Keratinocyte (primary cell): Measurements from ENCODE around the gene LRBA. TPM values are rescaled to one million over a fixed set of nuclear protein-coding genes. Genes with fewer than 3 reads are reported as not detected.

Experiments used
- DNase-seq: peaks from one replicate; pipeline ENCODE4 v3.0.0-alpha.2; 2011; ENCODE audit warnings: low read depth, missing footprints, low spot score
- FAIRE-seq: peaks from 2 replicates; lab custom pipeline; 2011; peaks lifted over from hg19 to GRCh38; lab: Jason Lieb, UNC
- H2AFZ ChIP-seq: 2 replicates; pipeline ENCODE4 v1.6.0; 2012; ENCODE audit warnings: low read length, control low read depth, inconsistent platforms; ENCODE audit not compliant: control insufficient read depth
- H3K27ac ChIP-seq: 2 replicates; pipeline ENCODE4 v1.5.1; 2011; ENCODE audit warnings: low read length; ENCODE audit not compliant: control insufficient read depth, insufficient read depth
- H3K27me3 ChIP-seq: 3 replicates; pipeline ENCODE4 v1.6.0; 2011; ENCODE audit warnings: low read length; ENCODE audit not compliant: control insufficient read depth, insufficient read depth; ENCODE audit errors: extremely low read depth
- H3K36me3 ChIP-seq, 2 experiments: 2 replicates in 1 of 2; 3 replicates in 1 of 2; pipeline ENCODE4 v1.5.1; 2011; ENCODE audit warnings: low read length in 2 of 2, mild to moderate bottlenecking in 1 of 2; ENCODE audit not compliant: control insufficient read depth in 2 of 2, insufficient read depth in 2 of 2; ENCODE audit errors: extremely low read depth in 1 of 2
- H3K4me1 ChIP-seq: 3 replicates; pipeline ENCODE4 v1.5.1; 2011; ENCODE audit warnings: low read length; ENCODE audit not compliant: control insufficient read depth, insufficient read depth; ENCODE audit errors: extremely low read depth
- H3K4me2 ChIP-seq: 3 replicates; pipeline ENCODE4 v1.6.0; 2011; ENCODE audit warnings: low read depth, low read length; ENCODE audit not compliant: control insufficient read depth, insufficient read depth; ENCODE audit errors: extremely low read depth
- H3K4me3 ChIP-seq, 3 experiments: fragments of 200-600 bp in 1 of 3; sonication (generic) in 1 of 3; 2 replicates in 2 of 3; 3 replicates in 1 of 3; pipeline ENCODE4 v1.5.1; 2011 to 2016; ENCODE audit warnings: low read length in 3 of 3, mild to moderate bottlenecking in 3 of 3, control low read depth in 2 of 3, inconsistent platforms in 1 of 3, low read depth in 1 of 3, mixed read lengths in 1 of 3, mixed run types in 1 of 3, moderate library complexity in 1 of 3; ENCODE audit not compliant: control insufficient read depth in 2 of 3, insufficient read depth in 2 of 3; ENCODE audit errors: extremely low read depth in 1 of 3
- H3K79me2 ChIP-seq: 2 replicates; pipeline ENCODE4 v1.6.0; 2012; ENCODE audit warnings: low read length; ENCODE audit not compliant: control insufficient read depth, insufficient read depth
- H3K9ac ChIP-seq: 3 replicates; pipeline ENCODE4 v1.6.0; 2011; ENCODE audit warnings: low read length; ENCODE audit not compliant: control insufficient read depth, insufficient read depth; ENCODE audit errors: extremely low read depth
- H3K9me1 ChIP-seq: 3 replicates; pipeline ENCODE4 v1.6.0; 2011; ENCODE audit warnings: low read length; ENCODE audit not compliant: control insufficient read depth, insufficient read depth; ENCODE audit errors: extremely low read depth
- H3K9me3 ChIP-seq: 2 replicates; pipeline ENCODE4 v1.5.1; 2012; ENCODE audit warnings: low read depth, low read length; ENCODE audit not compliant: control insufficient read depth
- H4K20me1 ChIP-seq: 3 replicates; pipeline ENCODE4 v1.6.0; 2011; ENCODE audit warnings: low read length; ENCODE audit not compliant: control insufficient read depth, insufficient read depth; ENCODE audit errors: extremely low read depth
- CTCF ChIP-seq, 3 experiments: IDR thresholded peaks in 1 of 3; conservative IDR thresholded peaks in 1 of 3; optimal IDR thresholded peaks in 1 of 3; 2 replicates in 2 of 3; 3 replicates in 1 of 3; pipeline versions ENCODE3 to v1.5.1; 2011; ENCODE audit warnings: low read length in 3 of 3, mild to moderate bottlenecking in 3 of 3, moderate library complexity in 2 of 3, control low read depth in 1 of 3, inconsistent platforms in 1 of 3; ENCODE audit not compliant: insufficient read depth in 2 of 3; ENCODE audit errors: extremely low read depth in 1 of 3
- EZH2 ChIP-seq: IDR thresholded peaks from one replicate; pipeline ENCODE4 v1.6.1; 2012; ENCODE audit warnings: inconsistent platforms, mild to moderate bottlenecking, low read length, moderate library complexity
- dilution Hi-C: fragments of 300-500 bp; cut with MboI; formaldehyde crosslinking; loops from one replicate; pipeline ENCODE4 v1.7.0; 2020; ENCODE audit warnings: low sequenced_read_pairs; ENCODE audit not compliant: extremely low pct_ligation_motif_present
- polyA plus RNA-seq, 5 experiments: library from polyadenylated mRNA; depleted of rRNA in 3 of 5; stranded (reverse) in 3 of 5; stranded (forward) in 1 of 5; unstranded in 1 of 5; fragments of >200 nt; gene quantifications; 1 replicate in 1 of 5; 2 replicates in 3 of 5; 3 replicates in 1 of 5; pipeline versions ENCODE4 v1.2.1 to v1.2.3, GENCODE V29; 2011 to 2012; ENCODE audit warnings: missing spikeins in 2 of 5, low read depth in 1 of 5, low replicate concordance in 1 of 5

Gene LRBA
- polyA plus RNA-seq, 1 donor (not counting 4 experiments of a cell fraction or from before 2014, with no cell fraction given): 35.6 TPM

- Histone ChIP-seq H3K9me1 (no peaks in the 10 kb centered on the region), H3K36me3 (no peaks in the 10 kb centered on the region), H2AFZ (no peak overlapping the region), H3K27ac (no peak overlapping the region), H3K4me3 (no peak overlapping the region), H3K9ac (no peak overlapping the region), H3K9me3 (no peaks in the 10 kb centered on the region), H4K20me1 (no peaks in the 10 kb centered on the region), H3K4me2 (no peak overlapping the region), H3K4me1 (no peaks in the 10 kb centered on the region), H3K79me2 (no peaks in the 10 kb centered on the region), H3K27me3 (no peaks in the 10 kb centered on the region)
- DNase-seq: no peak
- TF ChIP-seq EZH2 (no peak), CTCF (optimal IDR thresholded peaks at IDR 0.05 in 1 of 3, IDR thresholded peaks at IDR 0.05 in 1 of 3, conservative IDR thresholded peaks at IDR 0.05 in 1 of 3; ENCODE audit: extremely low read depth in 1 of 3, insufficient read depth in 2 of 3, low read length in 3 of 3) (no peak)
- dilution Hi-C loops: no loop called here
- no peak for FAIRE-seq
These were observed 225.2 kb downstream of the LRBA start for GRCh38 chr4:150789864-150790263.

DNA sequence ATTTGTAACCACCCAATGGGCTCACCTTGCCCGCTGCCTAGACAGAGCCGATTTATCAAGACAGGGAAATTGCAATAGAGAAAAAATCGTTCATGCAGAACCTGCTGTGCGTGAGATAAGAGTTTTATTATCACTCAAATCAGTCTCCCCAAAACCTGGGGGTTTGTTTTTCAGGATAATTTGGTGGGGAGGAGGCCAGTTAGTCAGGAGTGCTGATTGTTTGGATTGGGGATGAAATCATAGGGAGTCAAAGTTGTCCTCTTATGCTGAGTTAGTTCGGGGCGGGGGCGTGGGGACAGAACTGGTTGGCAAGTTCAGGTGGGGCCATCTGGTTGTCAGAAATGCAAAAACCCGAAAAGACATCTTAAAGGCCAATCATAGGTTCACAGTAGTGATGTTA is 230.1 kb downstream of the LRBA start:
- DNase-seq: no peak
- Histone ChIP-seq H3K36me3 (no peaks in the 10 kb centered on the region), H3K9ac (no peak overlapping the region), H3K27me3 (no peaks in the 10 kb centered on the region), H3K9me1 (peaks cover 2% of the 10 kb centered on the region), H3K4me2 (no peak overlapping the region), H3K4me1 (no peaks in the 10 kb centered on the region), H3K9me3 (no peaks in the 10 kb centered on the region), H2AFZ (no peak overlapping the region), H3K4me3 (no peak overlapping the region), H3K79me2 (no peaks in the 10 kb centered on the region), H4K20me1 (no peaks in the 10 kb centered on the region), H3K27ac (no peak overlapping the region)
- FAIRE-seq: no peak
- TF ChIP-seq EZH2 (no peak), CTCF (optimal IDR thresholded peaks at IDR 0.05 in 1 of 3, IDR thresholded peaks at IDR 0.05 in 1 of 3, conservative IDR thresholded peaks at IDR 0.05 in 1 of 3; ENCODE audit: extremely low read depth in 1 of 3, insufficient read depth in 2 of 3, low read length in 3 of 3) (no peak)
- dilution Hi-C loops: no loop called here
